Astrocyte (in vitro differentiated cells and primary cell): Measurements from ENCODE around the gene PSME1. TPM values are rescaled to one million over a fixed set of nuclear protein-coding genes. Genes with fewer than 3 reads are reported as not detected.

Experiments used
- DNase-seq: peaks from one replicate; pipeline ENCODE4 v3.0.0-alpha.2; 2010; ENCODE audit warnings: low read depth
- FAIRE-seq: peaks from 2 replicates; lab custom pipeline; 2011; peaks lifted over from hg19 to GRCh38; lab: Jason Lieb, UNC
- H2AFZ ChIP-seq: 2 replicates; pipeline ENCODE4 v1.6.0; 2012; ENCODE audit warnings: low read depth, low read length, inconsistent platforms
- H3K27ac ChIP-seq: 2 replicates; pipeline ENCODE4 v1.5.1; 2011; ENCODE audit warnings: low read depth, low read length, inconsistent platforms
- H3K27me3 ChIP-seq: 2 replicates; pipeline ENCODE4 v1.6.0; 2011; ENCODE audit warnings: low read length, inconsistent platforms; ENCODE audit not compliant: insufficient read depth
- H3K36me3 ChIP-seq: 2 replicates; pipeline ENCODE4 v1.5.1; 2011; ENCODE audit warnings: low read length, inconsistent platforms; ENCODE audit not compliant: insufficient read depth
- H3K4me1 ChIP-seq: 2 replicates; pipeline ENCODE4 v1.5.1; 2011; ENCODE audit warnings: low read length, inconsistent platforms; ENCODE audit not compliant: insufficient read depth
- H3K4me2 ChIP-seq: 2 replicates; pipeline ENCODE4 v1.6.0; 2012; ENCODE audit warnings: low read length, inconsistent platforms
- H3K4me3 ChIP-seq: 2 replicates; pipeline ENCODE4 v1.5.1; 2011; ENCODE audit warnings: low read depth, mild to moderate bottlenecking, low read length, inconsistent platforms; ENCODE audit not compliant: insufficient read depth
- H3K79me2 ChIP-seq: 2 replicates; pipeline ENCODE4 v1.6.0; 2012; ENCODE audit warnings: mild to moderate bottlenecking, low read length, inconsistent platforms; ENCODE audit not compliant: insufficient read depth
- H3K9ac ChIP-seq: 2 replicates; pipeline ENCODE4 v1.6.0; 2012; ENCODE audit warnings: mild to moderate bottlenecking, low read length, inconsistent platforms
- H3K9me3 ChIP-seq: 2 replicates; pipeline ENCODE4 v1.5.1; 2012; ENCODE audit warnings: low read depth, mild to moderate bottlenecking, low read length, inconsistent platforms; ENCODE audit not compliant: insufficient read depth
- H4K20me1 ChIP-seq: 2 replicates; pipeline ENCODE4 v1.6.0; 2012; ENCODE audit warnings: low read length, inconsistent platforms; ENCODE audit not compliant: insufficient read depth
- H3K27ac Mint-ChIP-seq: one replicate; pipeline ENCODE4 v1.8.0; 2021; ENCODE audit warnings: mild to moderate bottlenecking, mixed read lengths; ENCODE audit not compliant: unreplicated experiment
- H3K27me3 Mint-ChIP-seq: one replicate; pipeline ENCODE4 v1.8.0; 2021; ENCODE audit warnings: low read depth, mixed read lengths; ENCODE audit not compliant: unreplicated experiment
- H3K36me3 Mint-ChIP-seq: one replicate; pipeline ENCODE4 v1.8.0; 2021; ENCODE audit warnings: low read depth, mixed read lengths; ENCODE audit not compliant: unreplicated experiment
- H3K4me1 Mint-ChIP-seq: one replicate; pipeline ENCODE4 v1.8.0; 2021; ENCODE audit warnings: low read depth, mixed read lengths; ENCODE audit not compliant: unreplicated experiment
- H3K4me3 Mint-ChIP-seq: one replicate; pipeline ENCODE4 v1.8.0; 2021; ENCODE audit warnings: mild to moderate bottlenecking, moderate library complexity, mixed read lengths; ENCODE audit not compliant: unreplicated experiment
- H3K9me3 Mint-ChIP-seq: one replicate; pipeline ENCODE4 v1.8.0; 2021; ENCODE audit warnings: mild to moderate bottlenecking, mixed read lengths; ENCODE audit not compliant: unreplicated experiment
- CTCF ChIP-seq: IDR thresholded peaks from 2 replicates; pipeline ENCODE4 v1.5.1; 2011; ENCODE audit warnings: low read depth, mild to moderate bottlenecking, inconsistent platforms, low read length, moderate library complexity; ENCODE audit not compliant: insufficient read depth
- EZH2 ChIP-seq: IDR thresholded peaks from 2 replicates; pipeline ENCODE4 v1.6.1; 2012; ENCODE audit warnings: mild to moderate bottlenecking, low read length, inconsistent platforms; ENCODE audit not compliant: insufficient read depth
- total RNA-seq: library from RNA; stranded (reverse); gene quantifications from 2 replicates; pipeline ENCODE4 v1.2.1, GENCODE V29; 2021

The PSME1 gene
- total RNA-seq, 1 donor from 2014 or later = 122 TPM

GRCh38 chr14:24122416-24122815 is 13.6 kb upstream of the PSME1 start:
- DNase-seq = no peak
- Mint-ChIP-seq H3K36me3 (peaks cover 27% of the 10 kb centered on the region), H3K4me3 (no peak overlapping the region), H3K4me1 (no peaks in the 10 kb centered on the region), H3K9me3 (no peaks in the 10 kb centered on the region), H3K27me3 (no peaks in the 10 kb centered on the region), H3K27ac (no peak overlapping the region)
- Histone ChIP-seq H3K9ac (no peak overlapping the region), H3K36me3 (peaks cover 30% of the 10 kb centered on the region), H3K79me2 (no peaks in the 10 kb centered on the region), H3K27ac (no peak overlapping the region), H4K20me1 (no peaks in the 10 kb centered on the region), H3K4me2 (no peak overlapping the region), H3K4me1 (no peaks in the 10 kb centered on the region), H2AFZ (no peak overlapping the region), H3K4me3 (no peak overlapping the region), H3K9me3 (no peaks in the 10 kb centered on the region), H3K27me3 (no peaks in the 10 kb centered on the region)
- TF ChIP-seq EZH2 (no peak), CTCF (no peak)
- no peak for FAIRE-seq

GRCh38 chr14:24122898-24123297 is 13.1 kb upstream of the PSME1 start:
- Mint-ChIP-seq H3K27me3 (no peaks in the 10 kb centered on the region), H3K4me1 (no peaks in the 10 kb centered on the region), H3K4me3 (no peak overlapping the region), H3K27ac (no peak overlapping the region), H3K36me3 (peaks cover 27% of the 10 kb centered on the region), H3K9me3 (no peaks in the 10 kb centered on the region)
- no peak for TF ChIP-seq CTCF
- no peak for TF ChIP-seq EZH2
- no peak overlapping the region for H3K9ac ChIP-seq
- no peak overlapping the region for H3K4me2 ChIP-seq
- no peaks in the 10 kb centered on the region for H3K79me2 ChIP-seq
- H3K9me3 ChIP-seq = no peaks in the 10 kb centered on the region
- H3K27ac ChIP-seq = no peak overlapping the region
- H2AFZ ChIP-seq = no peak overlapping the region
- DNase-seq (no peak), FAIRE-seq (no peak)
- H3K4me1 ChIP-seq = no peaks in the 10 kb centered on the region
- H3K4me3 ChIP-seq = no peak overlapping the region
- H4K20me1 ChIP-seq = no peaks in the 10 kb centered on the region
- H3K27me3 ChIP-seq = no peaks in the 10 kb centered on the region
- peaks cover 29% of the 10 kb centered on the region for H3K36me3 ChIP-seq

- Histone ChIP-seq H3K4me2 (no peak overlapping the region), H4K20me1 (no peaks in the 10 kb centered on the region), H3K9ac (no peak overlapping the region), H3K4me3 (no peak overlapping the region), H3K36me3 (peaks cover 21% of the 10 kb centered on the region), H3K79me2 (no peaks in the 10 kb centered on the region), H3K9me3 (no peaks in the 10 kb centered on the region), H3K4me1 (no peaks in the 10 kb centered on the region), H2AFZ (no peak overlapping the region), H3K27ac (no peak overlapping the region), H3K27me3 (no peaks in the 10 kb centered on the region)
- Mint-ChIP-seq H3K9me3 (no peaks in the 10 kb centered on the region), H3K4me3 (no peak overlapping the region), H3K27ac (no peak overlapping the region), H3K27me3 (no peaks in the 10 kb centered on the region), H3K36me3 (peaks cover 24% of the 10 kb centered on the region), H3K4me1 (no peaks in the 10 kb centered on the region)
- no peak for TF ChIP-seq EZH2
- no peak for TF ChIP-seq CTCF
- FAIRE-seq (no peak), DNase-seq (no peak)
Observed at GRCh38 chr14:24123424-24124417, 12.3 kb upstream of the PSME1 start.
